DND-41 (cell line): Measurements from ENCODE around the gene NRCAM.

Source experiments
- EZH2 ChIP-seq: IDR thresholded peaks from 3 replicates; pipeline ENCODE4 v1.6.1; 2012; ENCODE audit warnings: borderline replicate concordance, low read depth, mild to moderate bottlenecking, moderate library complexity, low read length, inconsistent platforms; ENCODE audit not compliant: severe bottlenecking
- TF ChIP-seq, protein P1 (sequence below): IDR thresholded peaks from 2 replicates; pipeline ENCODE4 v1.5.1; 2012; ENCODE audit warnings: borderline replicate concordance, low read length, moderate library complexity, mild to moderate bottlenecking; ENCODE audit not compliant: poor library complexity, severe bottlenecking; ENCODE audit errors: extremely low read depth

DNA sequence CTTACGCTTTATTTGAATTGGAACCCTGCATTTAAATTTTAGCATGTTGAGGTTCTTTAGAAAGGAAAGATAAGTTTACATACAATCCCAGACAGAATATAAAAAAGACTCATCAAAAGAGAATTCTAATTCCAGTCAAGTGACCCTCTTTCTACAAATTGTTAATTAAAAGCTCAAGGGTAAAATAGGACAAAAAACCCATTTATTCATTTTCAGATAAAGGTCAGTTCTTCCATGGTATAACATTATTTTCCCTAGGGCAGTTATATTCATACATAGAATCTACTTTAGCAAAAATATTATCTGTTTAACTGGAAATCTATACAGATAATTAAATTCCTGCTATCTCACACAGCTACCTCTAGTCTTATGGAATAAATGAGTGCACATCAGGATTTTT, 188.6 kb downstream of the NRCAM start:
- TF ChIP-seq, protein P1, sequence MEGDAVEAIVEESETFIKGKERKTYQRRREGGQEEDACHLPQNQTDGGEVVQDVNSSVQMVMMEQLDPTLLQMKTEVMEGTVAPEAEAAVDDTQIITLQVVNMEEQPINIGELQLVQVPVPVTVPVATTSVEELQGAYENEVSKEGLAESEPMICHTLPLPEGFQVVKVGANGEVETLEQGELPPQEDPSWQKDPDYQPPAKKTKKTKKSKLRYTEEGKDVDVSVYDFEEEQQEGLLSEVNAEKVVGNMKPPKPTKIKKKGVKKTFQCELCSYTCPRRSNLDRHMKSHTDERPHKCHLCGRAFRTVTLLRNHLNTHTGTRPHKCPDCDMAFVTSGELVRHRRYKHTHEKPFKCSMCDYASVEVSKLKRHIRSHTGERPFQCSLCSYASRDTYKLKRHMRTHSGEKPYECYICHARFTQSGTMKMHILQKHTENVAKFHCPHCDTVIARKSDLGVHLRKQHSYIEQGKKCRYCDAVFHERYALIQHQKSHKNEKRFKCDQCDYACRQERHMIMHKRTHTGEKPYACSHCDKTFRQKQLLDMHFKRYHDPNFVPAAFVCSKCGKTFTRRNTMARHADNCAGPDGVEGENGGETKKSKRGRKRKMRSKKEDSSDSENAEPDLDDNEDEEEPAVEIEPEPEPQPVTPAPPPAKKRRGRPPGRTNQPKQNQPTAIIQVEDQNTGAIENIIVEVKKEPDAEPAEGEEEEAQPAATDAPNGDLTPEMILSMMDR, result no peak
- TF ChIP-seq EZH2, result no peak
